Measurements from ENCODE around the gene NENF. TPM values are rescaled to one million over a fixed set of nuclear protein-coding genes. Genes with fewer than 3 reads are reported as not detected.
A peak's percentile ranks its signal among the peaks of the same experiment; 100 is the strongest.
"Not testable (repeated sequence)": the region's sequence is repeated elsewhere in the genome, so short reads cannot be mapped to it uniquely, and the experiment has no call there.

Gene NENF
- polyA plus RNA-seq (2011; rRNA removed) (73.4 and 81.7 TPM in 2 replicates), polyA minus RNA-seq (2011; rRNA and poly(A)+ RNA removed) (17.2 and 22.2 TPM in 2 replicates)

GRCh38 chr1:212432661-212433576 lies at the start of gene NENF:
Gene NENF (plus strand): TSS chr1:212432920. CDS start chr1:212432944, 24 bp downstream.
- H3K27ac ChIP-seq (ENCODE audit: low read depth, low read length): no peak within 1 kb of the TSS
- ChIA-PET POLR2A (interaction anchor here (0.6 to 0.9 kb wide), 2 partner anchors 25 to 175 kb away, joined by 3 to 5 read pairs; partner anchors contain the start of gene ATF3), CTCF (interaction anchor here (0.7 to 1.4 kb wide), 4 partner anchors 23 to 398 kb away, joined by 3 to 8 read pairs (median 6); partner anchors contain the start of genes DTL and INTS7)
- no peak for TF ChIP-seq CTCF (IDR thresholded peaks at IDR 0.05; ENCODE audit: low read depth, low read length)
- no peak for DNase-seq (ENCODE audit: low read depth, low spot score)
- H3K27me3 ChIP-seq (ENCODE audit: control insufficient read depth, insufficient read depth, low read length): no peaks in the 10 kb centered on the region
- H3K9me3 ChIP-seq (ENCODE audit: control insufficient read depth, insufficient read depth, low read length): no peaks in the 10 kb centered on the region
- peak within 1 kb of the TSS; percentile 72 for H3K4me3 ChIP-seq (ENCODE audit: low read depth, low read length)

DNA sequence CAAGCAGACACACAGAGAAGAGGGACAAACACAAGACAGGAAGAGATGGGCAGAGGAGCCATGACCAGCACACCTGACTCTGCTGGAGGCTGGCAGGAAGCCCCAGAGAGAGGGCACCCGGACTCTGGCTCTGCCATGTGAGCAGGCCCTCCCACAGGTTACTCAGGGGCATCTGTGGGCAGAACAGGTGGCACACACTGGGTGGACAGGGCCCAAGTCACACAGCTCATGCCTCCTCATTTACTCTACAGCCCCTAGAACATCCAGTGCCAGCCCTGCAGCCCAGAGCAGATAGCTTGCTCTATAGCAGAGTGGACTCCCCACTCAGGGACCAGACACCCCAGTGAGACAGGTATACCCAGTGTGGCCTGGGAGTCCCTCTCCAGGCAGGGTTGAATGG lies 46.7 kb upstream of the NENF start:
- Histone ChIP-seq H3K27ac (ENCODE audit: low read depth, low read length) (no peak overlapping the region), H3K9me3 (ENCODE audit: control insufficient read depth, insufficient read depth, low read length) (peaks cover 11% of the 10 kb centered on the region), H3K4me3 (ENCODE audit: low read depth, low read length) (no peak overlapping the region), H3K27me3 (ENCODE audit: control insufficient read depth, insufficient read depth, low read length) (no peaks in the 10 kb centered on the region)
- ChIA-PET POLR2A (no interaction called here), CTCF (no interaction called here)
- TF ChIP-seq CTCF (IDR thresholded peaks at IDR 0.05; ENCODE audit: low read depth, low read length): no peak
- no peak for DNase-seq (ENCODE audit: low read depth, low spot score)

DNA sequence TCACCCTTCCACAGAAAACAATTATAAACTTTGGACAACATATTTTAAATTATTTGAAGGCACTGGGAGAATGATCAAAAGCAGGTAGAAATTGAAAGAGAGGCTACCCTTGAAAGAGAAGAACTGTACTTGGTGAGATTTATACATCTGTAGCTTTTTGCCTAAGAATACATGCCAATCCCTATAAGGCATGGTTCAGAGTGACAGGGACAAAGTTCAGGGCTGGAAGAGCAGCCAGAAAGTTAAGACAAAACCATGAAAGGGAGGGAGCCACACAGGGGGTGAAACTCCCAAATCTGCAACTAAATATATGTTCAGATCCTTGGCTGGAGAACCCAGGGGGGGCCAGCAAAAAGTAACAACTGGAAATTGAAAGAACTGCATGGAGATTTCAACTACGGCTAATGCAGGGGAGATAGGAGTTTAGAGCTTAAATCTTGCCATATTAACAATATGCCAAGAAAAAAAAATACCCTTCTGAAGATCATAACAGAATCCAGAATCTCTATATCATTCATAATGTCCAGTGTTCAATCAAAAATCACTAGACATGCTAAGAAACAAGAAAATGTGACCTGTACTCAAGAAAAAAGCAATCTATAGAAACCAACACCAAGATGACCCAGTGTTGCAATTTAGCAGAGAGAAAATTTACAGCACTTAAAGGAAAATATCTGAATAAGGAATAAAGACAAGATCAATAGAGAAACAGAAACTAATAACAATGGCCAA lies 43.6 kb upstream of the NENF start:
- DNase-seq (ENCODE audit: low read depth, low spot score): no peak
- no peaks in the 10 kb centered on the region for H3K27me3 ChIP-seq (ENCODE audit: control insufficient read depth, insufficient read depth, low read length)
- TF ChIP-seq CTCF (IDR thresholded peaks at IDR 0.05; ENCODE audit: low read depth, low read length): no peak
- ChIA-PET POLR2A (interaction anchor here (0.6 kb wide), 1 partner anchor 520 kb away, joined by 3 read pairs; no protein-coding TSS in a partner anchor), CTCF (no interaction called here)
- H3K27ac ChIP-seq (ENCODE audit: low read depth, low read length): no peak overlapping the region
- no peak overlapping the region for H3K4me3 ChIP-seq (ENCODE audit: low read depth, low read length)
- peaks cover 12% of the 10 kb centered on the region for H3K9me3 ChIP-seq (ENCODE audit: control insufficient read depth, insufficient read depth, low read length)

GRCh38 chr1:212395678-212396437 lies 36.9 kb upstream of the NENF start:
- CTCF ChIA-PET; DNase-seq (ENCODE audit: low read depth, low spot score); H3K27ac ChIP-seq (ENCODE audit: low read depth, low read length); H3K4me3 ChIP-seq (ENCODE audit: low read depth, low read length); H3K27me3 ChIP-seq (ENCODE audit: control insufficient read depth, insufficient read depth, low read length); H3K9me3 ChIP-seq (ENCODE audit: control insufficient read depth, insufficient read depth, low read length); POLR2A ChIA-PET: not testable (repeated sequence)

DNA sequence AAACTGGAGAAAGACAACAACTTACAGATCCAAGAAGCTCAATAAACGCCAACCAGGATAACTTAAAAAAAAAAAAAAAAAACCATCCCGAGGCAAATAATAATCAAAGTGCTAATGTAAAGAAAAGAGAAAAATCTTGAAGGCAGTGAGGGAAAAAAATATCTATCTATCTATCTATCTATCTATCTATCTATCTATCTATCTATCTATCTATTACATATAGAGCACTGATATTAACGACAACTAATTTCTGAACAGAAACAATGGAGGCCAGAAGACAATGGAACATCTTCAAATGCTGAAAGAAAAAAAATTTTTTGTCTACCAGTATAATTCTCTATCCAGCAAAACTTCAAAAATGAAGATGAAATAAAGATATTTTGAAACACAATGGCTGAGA lies 36.1 kb upstream of the NENF start:
- H3K27ac ChIP-seq (ENCODE audit: low read depth, low read length): no peak overlapping the region

More for the DNA sequence above, 36.1 kb upstream of the NENF start:
- H3K27me3 ChIP-seq (ENCODE audit: control insufficient read depth, insufficient read depth, low read length): no peaks in the 10 kb centered on the region
- TF ChIP-seq CTCF (IDR thresholded peaks at IDR 0.05; ENCODE audit: low read depth, low read length): no peak
- H3K9me3 ChIP-seq (ENCODE audit: control insufficient read depth, insufficient read depth, low read length): peaks cover 6% of the 10 kb centered on the region; the same call in 1 of the 2 replicates
- ChIA-PET POLR2A (no interaction called here), CTCF (interaction anchor here (1.1 kb wide), 2 partner anchors 59 to 361 kb away, joined by 4 to 5 read pairs; partner anchors contain the start of genes DTL and INTS7)
- no peak for DNase-seq (ENCODE audit: low read depth, low spot score)
- H3K4me3 ChIP-seq (ENCODE audit: low read depth, low read length): no peak overlapping the region

Data from AG04450 (cell line).